Heart right ventricle (tissue), 16 donors: ENCODE measurements around the gene BNIP3. TPM values are rescaled to one million over a fixed set of nuclear protein-coding genes. Genes with fewer than 3 reads are reported as not detected.
"Not testable (repeated sequence)": the region's sequence is repeated elsewhere in the genome, so short reads cannot be mapped to it uniquely, and the experiment has no call there.

Experiments used
- ATAC-seq, 8 donors: fragments of 200-7000 bp; cut with Tn5 transposase; one replicate each; pipeline ENCODE4 v1.9.1; 2020; ENCODE audit warnings: mild to moderate bottlenecking in 8 of 8, moderate library complexity in 8 of 8, moderate number of reproducible peaks in 1 of 8
- DNase-seq, 2 donors: peaks; one replicate each; pipeline ENCODE4 v3.0.0-alpha.2; 2020
- H3K27ac ChIP-seq, 10 donors: fragments of 200-600 bp; sonication (generic) in 2 of 10; one replicate each; pipeline versions ENCODE4 v1.5.0 to v1.8.0; 2020 to 2022; ENCODE audit warnings: mild to moderate bottlenecking in 3 of 10
- H3K27me3 ChIP-seq, 7 donors: fragments of 200-600 bp; one replicate each; pipeline ENCODE4 v1.8.0; 2021 to 2022; ENCODE audit warnings: mild to moderate bottlenecking in 2 of 7
- H3K36me3 ChIP-seq, 9 donors: fragments of 200-600 bp; sonication (generic) in 1 of 9; one replicate each; pipeline versions ENCODE4 v1.5.0 to v1.8.0; 2020 to 2022; ENCODE audit warnings: mild to moderate bottlenecking in 2 of 9
- H3K4me1 ChIP-seq, 9 donors: fragments of 200-600 bp; sonication (generic) in 1 of 9; one replicate each; pipeline versions ENCODE4 v1.5.0 to v1.8.0; 2020 to 2022; ENCODE audit warnings: mild to moderate bottlenecking in 4 of 9
- H3K4me3 ChIP-seq, 10 donors: fragments of 200-600 bp; sonication (generic) in 2 of 10; one replicate each; pipeline versions ENCODE4 v1.5.0 to v1.8.0; 2020 to 2022; ENCODE audit warnings: mild to moderate bottlenecking in 7 of 10, moderate library complexity in 2 of 10
- H3K9me3 ChIP-seq, 11 donors: fragments of 200-600 bp in 10 of 11; sonication (generic) in 2 of 11; one replicate each; pipeline versions ENCODE4 v1.5.0 to v1.8.0; 2013 to 2022; ENCODE audit warnings: mild to moderate bottlenecking in 2 of 11, control low read depth in 1 of 11, moderate library complexity in 1 of 11
- CTCF ChIP-seq, 9 donors: fragments of 200-600 bp; sonication (generic) in 2 of 9; IDR thresholded peaks; one replicate each; pipeline versions ENCODE4 v1.5.0 to v1.8.0; 2021 to 2022; ENCODE audit warnings: antibody characterized with exemption in 9 of 9, mild to moderate bottlenecking in 5 of 9, moderate library complexity in 1 of 9
- whole genome bisulfite sequencing, 2 donors: extraction: QIAGEN DNeasy Blood & Tissue Kit; methylation state at CpG; one replicate each; pipeline ENCODE4 v1.1.7; 2013; ENCODE audit warnings: inconsistent platforms in 1 of 2; 5-methylcytosine and 5-hydroxymethylcytosine counted together
- intact Hi-C, 10 donors: fragments of 100-400 bp; cut with DNase I; formaldehyde crosslinking; loops; one replicate each; pipeline versions ENCODE4 v1.11.1 to v1.14.2; 2022
- polyA plus RNA-seq, 2 donors: library from polyadenylated mRNA; stranded (reverse); fragments of 200-250 nt; gene quantifications; one replicate each; pipeline ENCODE4 v1.2.3, GENCODE V29; 2013
- total RNA-seq, 10 donors: library from RNA; stranded (reverse); fragmentation: NEBNext Ultra II Directional in 3 of 10; extraction: Animal tissue kit (Norgen Biotek cat#: 25700) in 3 of 10; gene quantifications; one replicate each; pipeline versions ENCODE4 v1.2.1 to v1.2.4, GENCODE V29; 2021 to 2023
- donor health status: Arrhythmogenic right ventricular cardiomyopathy.
- donor health status: ischemic (EF 13 %, LVEDD 7.1; RV severe dilation, severe dysfunction).
- donor health status: healthy with polysubstance abuse.
- donor health status: DM: no; HTN: yes; CAD: no.
- donor health status: DM: no; HTN: no; CAD: no.
- donor health status: ischemic (EF 25% LVEDD 6.9; RV normal size, moderate dysfunction).
- donor health status: ischemic (EF 25% LVEDD 5.7; RV mildly dilated, moderate dysfunction).
- donor health status: healthy.
- donor health status: DM: yes; HTN: yes; CAD: no.
- donor health status: Ischemic cardiomyopathy.
- donor health status: ischemic (EF 35%, LVEDD 5.7; RV mildly dilated, moderate dysfunction).
- donor health status: nonischemic (EF 11% LVEDD 7.7; RV severe dilation, severe dysfunction).
- donor health status: DM: yes; HTN: yes; CAD: no.
- donor health status: PGD.
- donor health status: ischemic (EF 29% LVEDD 5.4; RV normal size, mild dysfunction).
- donor health status: nonischemic (EF 23%, LVEDD 6.1; RV moderate dilation, normal function).

The BNIP3 gene
- total and polyA plus RNA-seq, 12 donors, result 34.6 to 211 (median 148) TPM

- 43 to 60% methylated on average over 16 of the region's 16 CpGs for WGBS, 2 donors
- Histone ChIP-seq H3K4me3 (peak overlapping the region in 1 of 10 donors; percentile 1), H3K36me3 (no peaks in the 10 kb centered on the region), H3K9me3 (no peaks in the 10 kb centered on the region), H3K27ac (peak overlapping the region; percentile 56 to 82 (median 71)), H3K27me3 (no peaks in the 10 kb centered on the region), H3K4me1 (peaks cover 14 to 45% (median 28%) of the 10 kb centered on the region in 9 donors)
- TF ChIP-seq CTCF (IDR thresholded peaks at IDR 0.05), result no peak
- ATAC-seq (peak; percentile 70 to 94 (median 87)), DNase-seq (peak; percentile 71 to 75)
- intact Hi-C loops, result loop anchor here in 1 of 10 donors (1.0 kb wide), 1 partner anchor 15 kb away; the partner anchor contains the start of gene BNIP3
These were observed 15.0 kb upstream of the BNIP3 start for GRCh38 chr10:131996466-131997365.

GRCh38 chr10:131994435-131994834 is 12.7 kb upstream of the BNIP3 start:
- peak in 1 of 2 donors; percentile 21 for DNase-seq
- H3K27ac ChIP-seq, result peak overlapping the region in 2 of 10 donors; percentile 7 to 58

GRCh38 chr10:131993275-131993674 is 11.6 kb upstream of the BNIP3 start:
- Histone ChIP-seq H3K4me1 (peaks cover 13 to 37% (median 24%) of the 10 kb centered on the region in 9 donors), H3K27ac (no peak overlapping the region), H3K36me3 (no peaks in the 10 kb centered on the region), H3K9me3 (no peaks in the 10 kb centered on the region), H3K4me3 (no peak overlapping the region), H3K27me3 (no peaks in the 10 kb centered on the region)
- ATAC-seq (no peak), DNase-seq (no peak)
- intact Hi-C loops, result no loop called here
- no peak for TF ChIP-seq CTCF (IDR thresholded peaks at IDR 0.05)
- WGBS, 2 donors, result 92 to 94% methylated on average over 14 of the region's 14 CpGs

More at GRCh38 chr10:131994435-131994834, 12.7 kb upstream of the BNIP3 start:
- ATAC-seq, result peak in 5 of 8 donors; percentile 25 to 43 (median 26)
- H3K4me3 ChIP-seq, result no peak overlapping the region
- peaks cover 14 to 39% (median 28%) of the 10 kb centered on the region in 9 donors for H3K4me1 ChIP-seq
- no peak for TF ChIP-seq CTCF (IDR thresholded peaks at IDR 0.05)
- intact Hi-C loops, result no loop called here
- no peaks in the 10 kb centered on the region for H3K27me3 ChIP-seq
- H3K36me3 ChIP-seq, result no peaks in the 10 kb centered on the region
- WGBS, 2 donors, result 30 to 38% methylated on average over 3 of the region's 3 CpGs
- no peaks in the 10 kb centered on the region for H3K9me3 ChIP-seq

GRCh38 chr10:131991726-131992125 is 10.0 kb upstream of the BNIP3 start:
- Histone ChIP-seq H3K4me3 (no peak overlapping the region), H3K36me3 (no peaks in the 10 kb centered on the region), H3K27me3 (no peaks in the 10 kb centered on the region), H3K4me1 (peaks cover 0 to 21% (median 8%) of the 10 kb centered on the region in 9 donors), H3K9me3 (no peaks in the 10 kb centered on the region), H3K27ac (no peak overlapping the region)
- ATAC-seq (no peak), DNase-seq (no peak)
- whole genome bisulfite sequencing, 2 donors, result 94 to 95% methylated on average over 3 of the region's 3 CpGs
- TF ChIP-seq CTCF (IDR thresholded peaks at IDR 0.05), result no peak
- intact Hi-C loops, result no loop called here

GRCh38 chr10:131987786-131988185 is 6.1 kb upstream of the BNIP3 start:
- ATAC-seq, H3K9me3 ChIP-seq, H3K4me3 ChIP-seq, intact Hi-C loops, H3K27me3 ChIP-seq, H3K4me1 ChIP-seq, DNase-seq, H3K27ac ChIP-seq, H3K36me3 ChIP-seq: not testable (repeated sequence)
- WGBS, 2 donors, result 97 to 100% methylated on average over 2 of the region's 3 CpGs

GRCh38 chr10:131987301-131987700 is 5.6 kb upstream of the BNIP3 start:
- WGBS, 2 donors, result 97% methylated on average over 4 of the region's 5 CpGs
- H3K9me3 ChIP-seq, H3K27me3 ChIP-seq, H3K27ac ChIP-seq, H3K4me3 ChIP-seq, H3K36me3 ChIP-seq, DNase-seq, H3K4me1 ChIP-seq, intact Hi-C loops, ATAC-seq: not testable (repeated sequence)

GRCh38 chr10:131986851-131987250 is 5.1 kb upstream of the BNIP3 start:
- 96 to 97% methylated on average over 7 of the region's 7 CpGs for WGBS, 2 donors
- peaks cover 0 to 10% (median 0%) of the 10 kb centered on the region in 7 donors for H3K27me3 ChIP-seq
- H3K4me3 ChIP-seq, DNase-seq, H3K27ac ChIP-seq, ATAC-seq, intact Hi-C loops, H3K9me3 ChIP-seq, H3K36me3 ChIP-seq, H3K4me1 ChIP-seq: not testable (repeated sequence)
